Tongue (tissue), 2 donors: Measurements from ENCODE around the gene EGR2. TPM values are rescaled to one million over a fixed set of nuclear protein-coding genes. Genes with fewer than 3 reads are reported as not detected.
"Not testable (repeated sequence)": the region's sequence is repeated elsewhere in the genome, so short reads cannot be mapped to it uniquely, and the experiment has no call there.

Experiments used
- DNase-seq: peaks from one replicate; pipeline ENCODE4 v3.0.0-alpha.2; 2015
- total RNA-seq: library from RNA; depleted of rRNA; stranded (reverse); fragments of >200 nt; gene quantifications from one replicate; pipeline ENCODE4 v1.2.3, GENCODE V29; 2014

The EGR2 gene
- total RNA-seq, 1 donor from 2014 or later = 1.6 TPM

DNA sequence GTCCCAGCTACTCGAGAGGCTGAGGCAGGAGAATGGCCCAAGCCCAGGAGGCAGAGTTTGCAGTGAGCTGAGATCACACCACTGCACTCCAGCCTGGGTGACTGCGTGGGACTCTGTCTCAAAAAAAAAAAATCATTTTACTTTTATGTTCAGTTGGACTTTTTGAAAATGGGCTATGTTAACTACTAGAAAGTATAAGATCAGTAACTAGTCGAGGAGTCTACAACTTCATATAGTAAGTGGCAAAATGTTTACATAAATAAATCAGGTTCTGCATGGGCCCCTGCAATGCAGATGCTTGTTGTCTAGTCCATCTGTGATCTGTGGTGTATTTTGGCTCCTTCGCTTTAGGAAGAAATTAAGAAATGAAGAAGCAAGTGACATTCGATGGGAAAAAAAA lies 23.9 kb downstream of the EGR2 start:
- DNase-seq = no peak

- no peak for DNase-seq
Measured at GRCh38 chr10:62790571-62790970, 25.6 kb downstream of the EGR2 start.

DNA sequence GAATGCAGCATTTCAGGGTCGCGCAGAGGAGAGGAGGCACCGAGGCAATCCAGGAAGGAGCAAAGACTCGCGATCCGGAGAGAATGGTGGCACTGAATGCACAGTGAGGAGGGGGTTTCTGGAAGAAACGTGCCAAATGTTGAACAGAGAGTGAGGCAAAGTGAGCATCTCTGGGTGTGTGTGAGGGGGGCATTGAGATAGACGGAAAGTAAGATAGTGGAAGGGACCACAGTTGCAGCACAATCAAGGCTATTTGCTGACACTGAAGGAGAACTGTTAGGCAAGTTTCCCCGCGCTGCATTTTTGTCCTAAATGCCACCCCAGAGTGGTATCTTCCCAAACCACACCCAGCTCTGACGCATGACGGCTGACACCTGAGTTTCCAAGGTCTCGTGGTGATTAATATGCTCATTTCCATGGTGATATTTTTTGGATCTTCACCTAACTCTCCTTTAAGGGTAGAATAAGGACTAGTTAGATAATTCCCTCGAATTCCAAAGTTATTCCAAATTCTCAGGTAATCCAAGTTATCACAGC lies 26.1 kb downstream of the EGR2 start:
- DNase-seq = no peak

- peak; percentile 60 for DNase-seq
Measured at GRCh38 chr10:62788861-62789467, 27.2 kb downstream of the EGR2 start.

- DNase-seq = not testable (repeated sequence)
Measured at GRCh38 chr10:62788285-62788684, 27.9 kb downstream of the EGR2 start.

DNA sequence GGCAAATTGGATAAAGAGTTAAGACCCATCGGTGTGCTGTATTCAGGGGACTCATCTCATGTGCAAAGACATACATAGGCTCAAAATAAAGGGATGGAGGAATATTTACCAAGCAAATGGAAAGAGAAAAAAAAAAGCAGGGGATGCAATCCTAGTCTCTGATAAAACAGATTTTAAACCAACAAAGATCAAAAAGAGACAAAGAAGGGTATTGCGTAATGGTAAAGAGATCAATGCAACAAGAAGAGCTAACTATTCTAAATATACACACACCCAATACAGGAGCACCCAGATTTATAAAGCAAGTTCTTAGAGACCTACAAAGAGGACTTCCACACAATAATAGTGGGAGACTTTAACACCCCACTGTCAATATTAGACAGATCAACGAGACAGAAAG lies 31.6 kb downstream of the EGR2 start:
- DNase-seq = not testable (repeated sequence)

- DNase-seq = no peak
Measured at GRCh38 chr10:62779487-62780248, 36.5 kb downstream of the EGR2 start.

DNA sequence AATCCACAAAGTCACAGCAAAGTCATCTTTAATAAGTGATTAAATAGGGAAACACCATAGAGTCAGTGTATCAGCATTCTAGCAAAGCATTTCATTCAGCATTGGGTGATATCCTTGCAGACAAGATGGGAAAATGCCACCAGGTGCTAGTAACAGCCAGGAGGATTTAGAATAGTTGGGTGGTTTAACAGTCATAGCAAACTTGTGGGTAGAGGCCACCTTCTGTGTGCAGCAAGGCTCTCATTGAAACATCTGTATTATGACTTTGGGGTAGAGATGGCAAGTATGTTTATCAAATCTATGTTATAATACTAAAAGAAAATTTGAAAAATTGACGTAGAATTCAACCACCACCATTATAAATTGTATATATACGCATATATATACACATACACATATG lies 38.0 kb downstream of the EGR2 start:
- no peak for DNase-seq

DNA sequence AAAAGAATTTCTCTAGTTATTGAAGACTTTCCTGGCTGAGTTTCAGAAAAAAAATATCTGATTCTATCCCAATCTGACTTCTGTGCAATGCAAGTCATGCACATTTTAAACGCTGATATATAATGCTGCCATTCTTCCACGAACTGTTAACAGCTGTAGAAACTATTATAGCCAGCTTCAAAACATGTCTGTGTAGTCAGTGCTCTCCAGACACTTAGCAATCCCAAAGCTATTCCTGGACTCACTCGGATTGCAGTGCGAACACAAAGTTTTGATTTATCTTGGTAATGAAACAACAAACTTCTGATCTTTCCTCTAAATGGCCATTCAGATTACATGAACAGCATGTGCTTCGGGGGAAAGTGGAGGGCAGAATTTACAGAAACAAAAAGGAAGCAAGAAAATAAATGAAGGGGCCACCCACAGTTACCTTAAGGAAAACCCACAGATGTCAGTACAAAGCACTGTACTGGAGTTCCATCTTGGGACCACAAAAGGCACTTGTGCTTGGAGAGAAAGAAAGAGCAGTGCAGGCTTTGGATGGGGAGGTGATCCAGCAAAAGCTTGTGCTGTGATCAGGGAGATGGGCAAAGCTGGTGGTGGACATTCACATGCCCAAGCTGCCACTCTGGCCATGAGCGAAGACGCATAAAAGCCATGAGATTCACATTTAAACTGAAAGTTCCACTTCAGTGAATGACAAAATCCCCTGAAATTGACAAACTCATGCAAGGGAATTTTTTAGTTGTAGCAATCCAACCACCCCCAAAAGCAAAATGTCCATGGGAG lies 43.8 kb downstream of the EGR2 start:
- peak; percentile 78 for DNase-seq

DNA sequence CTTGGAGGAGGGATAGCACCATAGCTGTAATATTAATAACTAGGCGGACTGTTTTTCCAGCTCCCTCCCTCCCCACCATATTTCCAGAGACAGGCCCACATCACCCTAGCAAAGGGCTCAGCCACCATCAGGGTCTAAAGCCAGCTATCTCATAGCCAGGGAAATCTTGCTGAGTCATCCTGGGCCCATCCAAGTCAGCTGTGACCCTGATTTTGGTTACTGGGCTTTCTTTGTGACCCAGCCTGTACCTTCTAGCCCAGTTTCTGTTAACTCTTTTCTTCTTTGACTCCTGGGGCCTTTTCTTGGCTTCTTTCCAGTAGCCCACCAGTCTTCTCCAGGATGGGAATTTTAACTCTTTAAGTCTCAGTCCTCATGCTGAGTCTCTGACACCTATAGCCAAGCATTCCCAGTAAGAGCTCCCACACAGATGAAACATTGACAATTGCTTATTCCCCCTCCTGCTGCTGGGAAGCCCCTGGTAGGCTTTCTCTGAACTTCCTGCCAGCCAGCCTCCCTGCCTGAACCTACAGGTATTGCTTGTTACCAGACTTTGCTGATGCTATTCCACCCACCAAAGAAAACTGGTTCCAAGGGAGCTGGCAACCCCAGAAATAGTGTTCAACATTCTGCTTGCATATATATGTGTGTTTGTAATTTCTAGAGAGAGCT lies 46.5 kb downstream of the EGR2 start:
- DNase-seq = no peak

GRCh38 chr10:62766386-62766785 lies 49.8 kb downstream of the EGR2 start:
- DNase-seq = no peak

GRCh38 chr10:62765726-62766125 lies 50.4 kb downstream of the EGR2 start:
- DNase-seq = no peak

DNA sequence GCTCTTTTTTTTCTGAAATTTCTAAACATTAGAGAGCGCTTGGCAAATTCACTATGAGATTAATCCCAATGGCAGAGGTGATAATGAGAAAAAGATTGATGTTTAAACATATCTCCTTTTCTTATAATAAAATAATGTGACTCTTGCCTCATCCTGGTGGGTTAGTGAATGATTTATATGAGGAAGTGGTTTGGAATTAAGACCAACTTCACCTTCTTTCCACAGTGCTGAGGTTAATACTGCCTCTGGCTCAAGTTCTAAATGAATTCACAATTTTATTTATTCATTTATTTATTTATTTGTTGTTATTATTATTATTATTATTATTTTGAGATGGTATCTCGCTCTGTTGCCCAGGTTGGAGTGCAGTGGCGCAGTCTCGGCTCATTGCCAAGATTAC lies 52.2 kb downstream of the EGR2 start:
- no peak for DNase-seq

GRCh38 chr10:62763155-62763554 lies 53.0 kb downstream of the EGR2 start:
- no peak for DNase-seq

Other genes with a start within 250 kb of the EGR2 start
- 22.8 TPM for gene ADO, start 11.6 kb downstream of the EGR2 start, total RNA-seq